Inflammatory macrophage treated with lipopolysaccharide for 4 hours (primary cell): ENCODE measurements around the gene GOT1.

Experiments
- DNase-seq: peaks from one replicate; pipeline ENCODE4 v3.0.0-alpha.2; 2020

Gene GOT1

GRCh38 chr10:99430451-99431189, at the start of gene GOT1:
Gene GOT1 (minus strand): TSS chr10:99430624. CDS start chr10:99430565, 59 bp downstream.
- DNase-seq = peak; percentile 100

- DNase-seq = no peak
Measured at GRCh38 chr10:99470327-99470726, 39.9 kb upstream of the GOT1 start.

GRCh38 chr10:99467236-99467999, 37.0 kb upstream of the GOT1 start:
- no peak for DNase-seq

- no peak for DNase-seq
Measured at GRCh38 chr10:99466632-99467223, 36.3 kb upstream of the GOT1 start.

GRCh38 chr10:99461230-99461629, 30.8 kb upstream of the GOT1 start:
- DNase-seq = no peak

- no peak for DNase-seq
Measured at GRCh38 chr10:99460070-99460469, 29.6 kb upstream of the GOT1 start.

- no peak for DNase-seq
Measured at GRCh38 chr10:99459217-99459616, 28.8 kb upstream of the GOT1 start.

- no peak for DNase-seq
Measured at GRCh38 chr10:99457813-99458212, 27.4 kb upstream of the GOT1 start.

GRCh38 chr10:99456931-99457288, 26.5 kb upstream of the GOT1 start:
- no peak for DNase-seq

GRCh38 chr10:99456207-99456930, 25.9 kb upstream of the GOT1 start:
- DNase-seq = no peak

GRCh38 chr10:99451981-99452380, 21.6 kb upstream of the GOT1 start:
- DNase-seq = no peak

- DNase-seq = no peak
Measured at GRCh38 chr10:99451499-99451788, 21.0 kb upstream of the GOT1 start.

- no peak for DNase-seq
Measured at GRCh38 chr10:99450624-99451498, 20.4 kb upstream of the GOT1 start.

- DNase-seq = no peak
Measured at GRCh38 chr10:99450156-99450555, 19.7 kb upstream of the GOT1 start.

GRCh38 chr10:99449023-99449422, 18.6 kb upstream of the GOT1 start:
- DNase-seq = no peak

- no peak for DNase-seq
Measured at GRCh38 chr10:99444383-99445045, 14.1 kb upstream of the GOT1 start.

- no peak for DNase-seq
Measured at GRCh38 chr10:99443500-99443899, 13.1 kb upstream of the GOT1 start.

- DNase-seq = no peak
Measured at GRCh38 chr10:99442394-99442793, 12.0 kb upstream of the GOT1 start.

GRCh38 chr10:99438890-99439289, 8.5 kb upstream of the GOT1 start:
- no peak for DNase-seq

- DNase-seq = peak; percentile 41
Measured at GRCh38 chr10:99435986-99436638, 5.7 kb upstream of the GOT1 start.

GRCh38 chr10:99433378-99434020, 3.1 kb upstream of the GOT1 start:
- no peak for DNase-seq
